Muscle layer of duodenum (tissue), 2 donors: ENCODE data around the gene NAALADL2.

Experiments
- H3K27ac ChIP-seq: one replicate; pipeline ENCODE4 v1.7.0; 2013; ENCODE audit warnings: mild to moderate bottlenecking, low read length
- H3K27me3 ChIP-seq: one replicate; pipeline ENCODE4 v1.7.0; 2013; ENCODE audit warnings: low read depth, mild to moderate bottlenecking, control low read depth, low read length
- H3K36me3 ChIP-seq, 2 donors: one replicate each; pipeline ENCODE4 v1.7.0; 2013; ENCODE audit warnings: low read length in 2 of 2, control low read depth in 1 of 2, mild to moderate bottlenecking in 1 of 2; ENCODE audit not compliant: insufficient read depth in 2 of 2, control insufficient read depth in 1 of 2
- H3K4me1 ChIP-seq, 2 donors: one replicate each; pipeline ENCODE4 v1.7.0; 2013; ENCODE audit warnings: low read length in 2 of 2, mild to moderate bottlenecking in 2 of 2, control low read depth in 1 of 2, moderate library complexity in 1 of 2; ENCODE audit not compliant: insufficient read depth in 2 of 2, control insufficient read depth in 1 of 2
- H3K4me3 ChIP-seq, 2 donors: one replicate each; pipeline ENCODE4 v1.7.0; 2013; ENCODE audit warnings: low read length in 2 of 2, low read depth in 1 of 2, mild to moderate bottlenecking in 1 of 2
- H3K9me3 ChIP-seq, 2 donors: one replicate each; pipeline ENCODE4 v1.7.0; 2013; ENCODE audit warnings: low read length in 2 of 2, control low read depth in 1 of 2, mild to moderate bottlenecking in 1 of 2; ENCODE audit not compliant: control insufficient read depth in 1 of 2
- donor health status: healthy.

NAALADL2 gene

GRCh38 chr3:174858353-174858752, 781 bp upstream of the NAALADL2 start:
- no peaks in the 10 kb centered on the region for H3K9me3 ChIP-seq
- H3K4me1 ChIP-seq = no peaks in the 10 kb centered on the region
- no peak overlapping the region for H3K4me3 ChIP-seq
- H3K27ac ChIP-seq = no peak overlapping the region
- H3K27me3 ChIP-seq = no peaks in the 10 kb centered on the region
- H3K36me3 ChIP-seq = no peaks in the 10 kb centered on the region

GRCh38 chr3:174859756-174860155, 622 bp downstream of the NAALADL2 start:
- no peaks in the 10 kb centered on the region for H3K4me1 ChIP-seq
- H3K27me3 ChIP-seq = no peaks in the 10 kb centered on the region
- H3K9me3 ChIP-seq = no peaks in the 10 kb centered on the region
- H3K36me3 ChIP-seq = no peaks in the 10 kb centered on the region
- H3K4me3 ChIP-seq = peak overlapping the region in 1 of 2 donors; percentile 47
- H3K27ac ChIP-seq = peak overlapping the region; percentile 45

GRCh38 chr3:174862101-174862500, 3.0 kb downstream of the NAALADL2 start:
- H3K27ac ChIP-seq = no peak overlapping the region
- no peaks in the 10 kb centered on the region for H3K27me3 ChIP-seq
- no peak overlapping the region for H3K4me3 ChIP-seq
- H3K9me3 ChIP-seq = no peaks in the 10 kb centered on the region
- H3K4me1 ChIP-seq = no peaks in the 10 kb centered on the region
- no peaks in the 10 kb centered on the region for H3K36me3 ChIP-seq

- Histone ChIP-seq H3K36me3 (no peaks in the 10 kb centered on the region), H3K9me3 (no peaks in the 10 kb centered on the region), H3K4me3 (no peak overlapping the region), H3K4me1 (no peaks in the 10 kb centered on the region), H3K27ac (no peak overlapping the region), H3K27me3 (no peaks in the 10 kb centered on the region)
These were observed 3.5 kb downstream of the NAALADL2 start for GRCh38 chr3:174862666-174863065.

- no peak overlapping the region for H3K4me3 ChIP-seq
- no peaks in the 10 kb centered on the region for H3K27me3 ChIP-seq
- H3K9me3 ChIP-seq = no peaks in the 10 kb centered on the region
- H3K27ac ChIP-seq = no peak overlapping the region
- H3K36me3 ChIP-seq = no peaks in the 10 kb centered on the region
- no peaks in the 10 kb centered on the region for H3K4me1 ChIP-seq
These were observed 4.4 kb downstream of the NAALADL2 start for GRCh38 chr3:174863488-174863887.

GRCh38 chr3:174869448-174869847, 10.3 kb downstream of the NAALADL2 start:
- Histone ChIP-seq H3K4me3 (no peak overlapping the region), H3K9me3 (no peaks in the 10 kb centered on the region), H3K27me3 (no peaks in the 10 kb centered on the region), H3K27ac (peak overlapping the region; percentile 6), H3K4me1 (no peaks in the 10 kb centered on the region), H3K36me3 (no peaks in the 10 kb centered on the region)

- Histone ChIP-seq H3K4me3 (no peak overlapping the region), H3K27ac (no peak overlapping the region), H3K36me3 (no peaks in the 10 kb centered on the region), H3K9me3 (no peaks in the 10 kb centered on the region), H3K27me3 (no peaks in the 10 kb centered on the region), H3K4me1 (no peaks in the 10 kb centered on the region)
These were observed 14.9 kb downstream of the NAALADL2 start for GRCh38 chr3:174873832-174874657.

GRCh38 chr3:174882789-174883188, 23.7 kb downstream of the NAALADL2 start:
- no peaks in the 10 kb centered on the region for H3K9me3 ChIP-seq
- H3K36me3 ChIP-seq = no peaks in the 10 kb centered on the region
- H3K4me3 ChIP-seq = no peak overlapping the region
- H3K4me1 ChIP-seq = no peaks in the 10 kb centered on the region
- H3K27ac ChIP-seq = no peak overlapping the region
- no peaks in the 10 kb centered on the region for H3K27me3 ChIP-seq

- Histone ChIP-seq H3K9me3 (no peaks in the 10 kb centered on the region), H3K4me1 (no peaks in the 10 kb centered on the region), H3K27ac (no peak overlapping the region), H3K36me3 (no peaks in the 10 kb centered on the region), H3K4me3 (no peak overlapping the region), H3K27me3 (no peaks in the 10 kb centered on the region)
These were observed 24.9 kb downstream of the NAALADL2 start for GRCh38 chr3:174883881-174884675.

GRCh38 chr3:174884776-174885568, 25.8 kb downstream of the NAALADL2 start:
- no peaks in the 10 kb centered on the region for H3K36me3 ChIP-seq
- H3K27me3 ChIP-seq = no peaks in the 10 kb centered on the region
- H3K27ac ChIP-seq = no peak overlapping the region
- H3K9me3 ChIP-seq = no peaks in the 10 kb centered on the region
- no peaks in the 10 kb centered on the region for H3K4me1 ChIP-seq
- H3K4me3 ChIP-seq = no peak overlapping the region
